ENCODE measurements around the gene WFS1.

The WFS1 gene

DNA sequence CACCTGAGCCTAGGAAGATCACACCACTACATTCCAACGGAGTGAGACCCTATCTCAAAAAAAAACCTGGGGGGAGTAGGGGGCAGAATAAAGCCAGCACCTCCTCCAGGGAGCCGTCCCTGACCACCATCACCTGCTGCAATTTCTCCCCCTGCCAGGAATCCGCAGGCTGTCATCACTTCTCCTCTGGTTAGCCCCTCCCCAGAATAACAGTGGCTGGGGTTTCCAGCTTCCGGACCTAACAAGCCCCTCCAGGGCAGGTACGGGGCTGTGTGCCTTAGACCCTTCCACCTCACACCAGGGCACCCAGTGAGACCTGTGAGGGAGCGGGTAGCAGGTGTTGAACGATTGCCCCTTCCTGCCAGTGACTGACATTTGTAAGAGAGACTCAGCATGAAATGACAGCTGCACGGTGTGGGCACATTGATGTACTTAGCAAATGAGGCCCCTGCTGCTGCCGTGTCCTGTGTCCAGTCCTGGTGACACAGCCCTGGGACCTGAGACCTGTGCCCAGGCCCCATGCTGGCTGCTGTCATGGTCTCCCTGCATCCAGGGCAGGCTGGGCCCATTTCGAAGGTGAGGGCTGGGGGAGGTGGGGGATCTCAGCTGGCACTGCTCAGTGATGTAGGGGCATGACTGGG is 6.7 kb upstream of the WFS1 start:
- no peak for DNase-seq

DNA sequence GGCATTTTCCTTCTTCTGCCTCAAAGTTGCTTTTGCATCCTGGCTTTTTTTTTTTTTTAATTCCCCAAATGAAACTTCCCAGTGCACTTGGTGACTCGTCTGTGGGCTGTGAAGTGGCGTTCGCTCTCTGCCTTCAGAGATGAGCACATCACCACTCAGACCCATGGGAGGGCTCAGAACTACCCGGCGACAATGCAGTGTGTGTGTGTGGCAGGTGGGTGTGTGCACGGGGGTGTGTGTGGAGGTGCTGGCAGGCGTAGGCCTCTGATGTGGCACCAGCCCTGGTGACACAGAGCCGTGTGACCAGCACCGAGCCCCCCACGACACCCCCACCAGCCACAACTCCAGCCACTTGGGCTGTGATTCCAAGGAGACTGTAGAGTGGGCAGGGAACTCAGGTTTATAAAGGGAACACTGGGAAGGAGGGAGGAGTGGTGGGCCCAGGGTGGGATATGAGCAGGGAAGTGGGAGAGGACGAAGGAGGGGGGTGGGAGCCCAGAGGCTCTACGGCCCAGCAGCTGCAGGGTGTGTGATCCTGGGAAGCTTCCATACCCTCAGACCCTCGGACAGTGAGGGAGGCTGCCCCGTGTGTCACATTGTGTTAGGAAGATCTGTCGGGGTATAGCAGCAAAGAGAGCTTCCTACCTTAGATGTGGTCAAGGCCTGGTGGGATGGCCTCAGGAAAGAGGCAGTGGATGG is 6.0 kb upstream of the WFS1 start:
- no peak for DNase-seq

DNA sequence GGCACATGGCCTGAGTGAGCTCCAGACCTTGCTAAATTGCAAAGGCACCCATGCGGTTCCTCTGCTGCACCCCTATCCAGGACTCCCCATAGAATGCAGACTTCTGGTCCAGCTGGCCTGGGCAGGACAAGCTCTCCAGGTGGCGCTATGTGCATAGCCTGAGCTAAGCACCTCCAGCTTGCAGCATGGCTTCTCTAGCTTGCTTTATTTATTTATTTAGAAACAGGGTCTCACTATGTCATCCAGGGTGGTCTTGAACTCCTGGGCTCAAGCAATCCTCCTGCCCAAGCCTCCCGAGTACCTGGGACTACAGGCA is 5.5 kb upstream of the WFS1 start:
- peak; percentile 43 for DNase-seq

DNA sequence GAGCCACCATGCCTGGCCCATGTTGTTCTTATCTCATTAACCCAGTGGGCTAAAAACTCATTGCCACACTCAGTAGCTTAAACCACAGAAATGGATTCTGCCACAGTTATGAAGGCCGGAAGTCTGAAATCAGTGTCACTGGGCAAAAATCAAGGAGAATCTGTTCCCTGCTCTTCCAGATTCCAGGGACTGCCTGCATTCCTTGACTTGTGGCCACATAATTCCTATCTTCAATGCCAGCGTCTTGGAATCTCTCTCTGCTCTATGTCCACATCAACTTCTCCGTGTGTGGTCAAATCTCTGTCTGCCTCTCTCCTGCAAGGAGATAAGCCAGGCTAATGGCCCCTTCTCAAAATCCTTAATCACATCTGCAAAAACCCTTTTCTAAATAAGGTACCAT is 4.1 kb upstream of the WFS1 start:
- DNase-seq = no peak

DNA sequence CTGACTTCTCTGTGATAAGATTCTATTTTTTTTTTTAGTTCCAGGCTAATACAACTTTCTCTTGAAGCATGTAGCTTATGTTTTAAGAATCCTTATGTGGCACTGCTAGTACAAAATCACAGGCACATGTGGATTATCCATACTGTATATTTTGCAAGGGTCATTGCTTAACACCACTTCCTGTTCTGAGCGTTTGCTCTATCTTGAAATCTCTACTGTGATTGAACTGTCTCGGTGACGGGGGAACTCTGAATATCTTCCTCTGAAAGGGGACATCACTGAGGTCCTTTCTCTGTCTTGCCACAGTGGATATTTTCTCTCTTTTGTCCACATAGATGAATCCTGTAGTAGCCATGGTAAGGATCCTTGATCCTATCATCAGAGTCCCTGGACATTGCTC is 2.1 kb upstream of the WFS1 start:
- no peak for DNase-seq

DNA sequence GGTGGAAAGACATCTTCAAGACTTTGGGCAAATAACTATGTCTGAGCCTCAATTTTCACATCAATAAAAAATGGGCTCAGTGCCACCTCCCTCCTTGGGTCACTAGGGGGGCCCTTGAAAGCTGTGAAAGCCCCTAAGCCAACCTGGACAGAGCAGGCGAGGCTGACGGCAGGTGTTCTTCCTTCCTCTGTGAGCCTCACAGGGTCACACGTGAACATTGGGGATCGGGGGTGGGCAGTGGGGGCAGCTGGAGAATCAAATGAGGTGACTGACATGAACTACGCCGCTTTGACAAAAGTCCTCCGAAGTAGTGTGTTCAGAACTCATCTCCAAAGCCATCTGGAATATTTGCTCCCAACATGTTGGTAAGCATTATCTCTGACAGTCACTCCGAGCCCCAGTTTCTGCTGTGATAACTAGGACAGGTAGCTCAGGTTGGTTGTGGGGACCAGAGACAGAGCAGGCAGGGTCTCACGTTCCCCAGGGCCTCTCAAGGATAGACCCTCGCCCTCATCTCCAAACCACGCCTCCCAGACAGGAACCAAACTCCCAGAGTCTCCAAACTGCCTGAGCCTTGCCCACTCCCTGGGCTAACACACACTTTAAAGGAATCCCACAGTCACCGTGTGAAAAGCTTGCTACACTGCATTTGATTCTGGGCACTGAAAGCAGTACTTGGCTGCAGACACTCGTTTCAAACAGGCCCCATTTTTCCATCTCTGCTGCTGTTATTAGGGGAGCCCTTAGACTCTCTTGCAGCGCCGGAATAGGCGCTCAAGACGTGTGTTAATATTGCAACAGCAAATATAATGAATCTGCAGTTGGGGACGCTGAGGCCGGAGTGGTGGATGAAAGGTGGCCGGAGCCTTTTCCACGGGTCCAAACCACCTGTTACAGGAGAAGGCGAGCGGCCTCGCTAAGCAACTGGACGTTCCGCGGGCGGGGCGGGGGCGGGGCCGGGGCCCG is 717 bp upstream of the WFS1 start:
- no peak for DNase-seq

DNA sequence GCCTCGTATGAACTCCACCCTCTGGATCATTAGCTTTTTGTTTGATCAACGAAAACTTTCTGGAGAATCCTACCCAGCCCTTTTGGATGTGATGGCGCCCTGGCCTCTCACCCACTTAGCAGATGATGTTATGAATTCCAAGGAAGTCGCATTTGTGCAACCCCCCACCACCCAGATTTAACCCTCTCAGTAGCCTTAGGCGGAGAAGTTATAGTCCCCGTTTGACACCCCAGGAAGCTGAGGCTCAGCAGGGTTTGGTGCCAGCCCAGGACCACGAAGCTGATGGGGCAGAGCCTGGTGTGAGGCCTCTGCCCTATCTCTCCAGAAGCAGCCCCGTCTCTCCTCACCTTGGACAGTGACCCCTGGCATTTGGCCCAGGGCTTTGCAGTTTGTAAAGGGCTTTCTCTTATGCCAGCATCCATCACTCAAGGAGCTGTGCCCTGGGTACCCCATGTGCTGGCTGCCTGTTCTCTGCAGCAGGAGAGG is 1.0 kb downstream of the WFS1 start:
- DNase-seq = no peak

DNA sequence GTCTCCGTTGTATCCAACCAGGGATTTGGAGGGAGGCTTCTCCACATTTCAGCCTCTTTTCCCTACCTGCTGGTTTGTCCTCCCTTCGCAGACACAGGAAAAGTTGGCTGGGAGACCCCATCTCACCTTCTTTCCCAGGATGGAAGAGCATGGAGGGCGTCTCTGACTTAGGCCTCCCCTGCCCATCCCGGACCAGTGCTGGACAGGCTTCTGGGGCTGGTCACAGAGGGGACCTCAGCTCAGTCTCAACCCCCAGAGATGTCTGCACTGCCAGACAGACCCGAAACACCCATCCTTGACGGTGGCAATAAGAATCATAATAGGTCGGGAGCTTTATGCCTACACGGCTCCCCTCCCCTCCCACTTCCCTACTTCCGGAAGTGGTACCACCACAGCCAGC is 1.6 kb downstream of the WFS1 start:
- no peak for DNase-seq

DNA sequence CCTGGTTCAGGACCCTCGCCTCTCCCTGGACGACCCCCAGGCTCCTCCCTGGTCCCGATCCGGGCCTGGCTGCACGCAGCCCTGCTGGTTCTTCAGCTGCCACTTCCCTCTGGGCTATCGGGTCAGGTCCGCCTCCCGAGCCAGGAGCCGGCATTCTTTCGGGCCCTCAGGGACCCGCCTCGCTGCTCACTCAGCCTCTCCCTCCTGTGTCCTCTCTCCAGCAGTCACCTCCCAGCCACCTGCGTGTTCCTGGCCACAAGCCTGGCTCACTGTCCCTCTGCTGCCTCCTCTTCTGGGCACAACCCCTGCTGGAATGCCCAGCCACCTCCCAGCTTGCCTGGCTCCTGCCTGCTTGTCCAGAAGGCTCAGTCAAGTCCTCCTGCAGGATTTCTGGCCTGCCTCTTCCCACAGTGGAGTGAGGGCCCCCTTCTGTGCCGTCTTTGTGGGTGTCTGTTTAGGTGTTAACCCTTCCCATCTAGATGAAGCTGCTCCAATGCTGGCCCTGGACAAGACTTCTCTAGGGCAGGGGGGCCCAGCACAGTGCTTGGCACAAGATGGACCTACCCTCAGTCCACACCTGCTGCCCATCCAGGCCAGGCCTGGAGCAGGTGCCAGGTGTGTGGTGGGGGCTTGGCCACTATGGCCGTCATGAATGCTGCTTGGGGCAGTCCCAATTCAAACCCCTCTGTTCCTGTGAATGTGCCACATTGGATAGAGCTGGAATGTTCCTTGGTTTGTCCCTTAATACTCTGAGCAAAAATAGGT is 2.2 kb downstream of the WFS1 start:
- no peak for DNase-seq

DNA sequence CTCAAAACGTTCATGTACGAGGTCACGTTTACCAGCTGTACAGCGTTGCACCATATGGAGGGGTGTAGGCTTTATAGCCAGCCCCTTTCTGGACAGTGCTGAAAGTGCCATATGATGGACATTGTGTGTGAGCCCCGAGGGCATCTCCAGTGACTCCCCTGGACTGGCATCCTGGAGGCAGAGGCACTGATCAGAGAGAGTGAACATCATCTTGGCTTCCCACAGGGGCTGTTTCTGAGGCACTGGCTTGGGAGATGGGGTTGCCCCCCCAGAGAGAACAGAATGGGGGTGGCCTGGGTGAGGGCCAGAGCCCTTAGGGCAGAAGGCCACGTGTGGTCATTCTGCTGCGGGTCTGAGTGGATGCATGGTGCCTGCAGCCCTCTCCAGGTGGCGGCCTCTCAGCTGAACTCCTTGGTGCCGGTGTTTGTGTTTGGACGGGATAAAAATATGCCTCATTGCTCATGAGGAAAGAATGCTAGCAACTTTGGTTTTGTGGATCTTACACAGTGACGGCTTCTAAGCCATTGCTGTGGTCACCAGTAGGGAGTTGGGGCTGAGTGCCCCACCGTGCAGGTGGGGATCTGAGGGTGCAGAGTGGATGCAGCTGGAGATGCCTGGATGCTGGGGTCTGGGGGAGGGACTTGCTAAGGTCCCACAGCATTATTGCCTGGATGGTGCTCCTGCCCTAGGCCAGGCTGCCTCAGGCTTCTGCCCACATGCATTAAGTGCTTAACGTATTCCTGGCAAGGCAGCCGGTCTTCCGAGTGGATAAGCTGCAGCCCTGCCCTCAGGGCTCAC is 3.4 kb downstream of the WFS1 start:
- DNase-seq = no peak

DNA sequence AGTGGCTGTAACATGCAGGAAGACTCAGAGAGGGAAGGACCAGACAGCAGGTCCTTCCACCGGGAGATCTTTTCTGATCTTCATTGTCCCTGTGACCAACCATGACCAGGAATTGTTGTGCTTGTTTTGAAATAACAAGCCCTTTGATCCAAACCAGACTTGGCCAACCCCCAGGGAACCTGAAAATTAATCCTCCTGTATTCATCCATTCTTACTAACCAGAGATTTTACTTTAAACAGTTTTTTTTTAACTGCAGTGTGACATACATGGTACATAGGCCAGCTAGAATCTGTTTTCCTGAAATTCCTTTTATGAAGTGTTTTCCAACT is 4.0 kb downstream of the WFS1 start:
- no peak for DNase-seq

DNA sequence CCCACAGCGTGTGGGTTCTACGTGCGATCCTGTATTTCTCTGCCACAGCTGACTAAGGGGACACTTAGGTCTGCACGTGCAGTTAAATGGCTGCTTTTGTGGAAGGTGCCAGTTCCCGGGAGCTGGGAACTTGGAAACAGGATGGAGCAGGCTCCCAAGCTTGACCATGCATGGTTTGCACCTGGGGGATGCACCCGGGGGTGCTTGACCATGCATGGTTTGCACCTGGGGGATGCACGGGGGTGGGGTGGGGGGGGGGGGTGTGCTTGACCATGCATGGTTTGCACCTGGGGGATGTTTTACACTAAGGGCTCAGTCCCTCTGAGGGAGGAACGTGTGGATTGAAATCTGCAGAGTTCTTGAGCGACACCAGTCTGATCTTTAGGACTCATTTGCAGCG is 5.7 kb downstream of the WFS1 start:
- no peak for DNase-seq

DNA sequence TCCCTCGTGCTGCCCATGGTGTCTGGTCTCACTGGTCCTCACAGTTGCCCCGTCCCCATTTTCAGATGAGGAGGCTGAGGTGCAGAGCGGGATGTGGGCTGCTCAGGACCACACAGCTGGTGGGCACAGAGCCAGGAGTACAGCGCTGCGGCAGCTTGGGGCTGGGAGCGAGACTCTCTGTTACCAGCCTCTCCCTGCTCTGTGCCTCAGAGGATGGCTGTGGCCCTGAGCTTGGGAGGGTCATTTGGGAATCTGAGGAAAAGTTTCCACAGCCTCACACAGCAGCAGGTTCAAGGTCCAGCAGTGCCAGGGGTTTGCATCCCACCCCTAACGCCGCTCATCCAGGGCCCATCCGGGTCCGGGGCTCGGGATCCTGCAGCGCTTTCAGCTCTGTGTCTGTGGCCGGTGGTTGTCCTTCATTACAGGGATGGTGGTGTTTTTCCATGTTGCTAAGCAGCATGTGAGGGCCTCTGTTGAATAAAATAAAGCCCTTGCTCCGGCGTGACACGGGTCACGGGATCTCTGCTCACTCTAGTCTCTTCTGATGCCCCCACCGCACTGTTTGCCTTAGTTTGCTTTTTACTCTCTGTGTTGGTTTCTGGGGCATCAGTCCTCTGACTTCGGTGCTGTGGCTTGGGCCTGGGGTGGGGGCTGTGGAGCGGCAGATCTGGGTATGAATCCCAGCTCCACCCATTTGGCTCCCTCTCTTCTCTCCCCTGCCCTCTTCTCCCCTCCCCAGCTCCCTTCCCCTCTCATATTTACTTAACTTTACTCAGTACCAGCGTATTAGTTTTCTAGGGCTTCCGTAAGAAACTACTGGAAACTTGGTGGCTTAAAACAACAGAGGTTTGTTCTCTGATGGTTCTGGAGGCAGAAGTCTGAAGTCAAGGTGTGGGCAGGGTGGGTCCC is 6.5 kb downstream of the WFS1 start:
- DNase-seq = no peak

DNA sequence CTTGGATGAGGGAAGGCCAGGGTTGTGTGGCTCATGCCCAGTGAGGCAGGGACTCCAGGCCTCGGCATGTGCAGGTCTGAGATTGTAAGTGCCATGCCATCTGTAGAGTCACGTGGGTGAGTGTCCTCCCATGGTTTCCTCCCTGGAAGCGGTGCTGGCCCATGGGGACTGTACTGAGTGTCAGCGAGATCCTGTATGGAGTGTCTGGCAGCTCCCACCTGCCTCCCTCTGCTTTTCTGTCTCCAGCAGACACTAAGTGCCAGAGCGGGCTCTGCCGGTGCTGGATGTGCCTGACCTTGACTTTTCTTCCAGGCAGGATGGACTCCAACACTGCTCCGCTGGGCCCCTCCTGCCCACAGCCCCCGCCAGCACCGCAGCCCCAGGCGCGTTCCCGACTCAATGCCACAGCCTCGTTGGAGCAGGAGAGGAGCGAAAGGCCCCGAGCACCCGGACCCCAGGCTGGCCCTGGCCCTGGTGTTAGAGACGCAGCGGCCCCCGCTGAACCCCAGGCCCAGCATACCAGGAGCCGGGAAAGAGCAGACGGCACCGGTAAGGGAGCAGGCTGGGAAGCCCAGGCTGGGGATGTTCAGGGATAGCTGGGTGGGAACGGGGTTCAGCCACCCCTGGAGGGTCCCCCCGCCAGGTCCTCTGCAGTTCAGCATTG is 7.6 kb downstream of the WFS1 start:
- DNase-seq = no peak

DNA sequence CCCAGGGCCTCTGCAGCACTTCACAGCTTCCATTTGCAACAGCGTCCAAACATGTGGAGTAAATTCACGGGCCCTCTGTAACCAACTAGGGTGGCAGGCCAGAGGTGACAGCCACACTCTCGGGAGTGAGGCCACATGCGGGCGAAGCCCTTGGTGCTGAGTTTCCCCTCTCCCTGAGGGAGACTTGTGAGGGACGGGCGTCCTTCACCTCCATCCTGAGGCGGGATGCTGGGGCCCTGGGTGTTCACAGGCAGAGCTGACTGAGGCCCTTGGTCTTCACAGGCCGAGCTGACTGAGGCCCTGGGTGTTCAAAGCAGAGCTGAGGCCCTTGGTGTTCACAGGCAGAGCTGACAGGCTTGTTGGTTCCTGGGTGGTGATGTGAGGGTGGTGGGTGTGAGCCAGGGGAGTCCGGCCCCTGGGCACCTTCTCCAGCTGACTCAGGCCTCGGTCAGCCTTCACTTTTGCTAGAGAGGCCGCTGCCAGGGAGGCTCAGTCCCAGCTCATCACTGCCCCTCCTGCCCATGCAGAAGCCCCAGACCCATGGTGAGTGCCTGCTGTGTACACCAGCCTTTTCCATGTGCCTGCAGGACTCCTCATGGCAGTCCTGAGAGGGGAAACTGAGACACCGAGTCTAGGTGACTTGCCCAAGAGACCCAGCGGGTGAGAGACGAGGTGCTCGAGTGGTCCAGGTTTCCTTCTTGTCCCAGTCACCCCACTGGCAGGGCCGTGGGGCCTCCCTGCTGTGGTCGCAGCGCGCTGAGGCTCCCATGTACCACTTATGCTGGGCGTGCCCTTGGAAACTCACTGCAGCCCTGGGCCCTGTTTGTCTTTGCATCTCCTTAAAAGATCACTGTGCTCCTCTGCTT is 8.5 kb downstream of the WFS1 start:
- DNase-seq = no peak

DNA sequence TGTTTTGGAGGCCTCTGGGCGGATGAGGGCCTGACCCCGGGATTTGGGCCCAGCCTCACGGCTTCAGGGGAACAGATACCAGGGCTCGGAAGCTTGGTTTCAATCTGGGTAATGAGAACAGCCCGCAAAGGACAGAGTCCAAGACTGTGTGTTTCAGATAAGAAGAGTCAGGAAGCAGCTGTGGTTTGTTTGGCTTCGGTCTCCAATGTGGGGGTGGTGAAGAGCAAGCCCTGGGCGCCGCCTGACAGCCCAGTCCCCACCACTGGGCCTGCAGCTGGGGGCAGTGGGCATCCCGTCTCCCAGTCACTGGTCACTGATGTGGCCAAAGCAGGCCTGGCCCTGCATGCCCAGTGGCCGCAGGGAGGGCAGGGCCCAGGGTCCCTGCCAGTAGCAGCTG is 9.1 kb downstream of the WFS1 start:
- DNase-seq = no peak

DNA sequence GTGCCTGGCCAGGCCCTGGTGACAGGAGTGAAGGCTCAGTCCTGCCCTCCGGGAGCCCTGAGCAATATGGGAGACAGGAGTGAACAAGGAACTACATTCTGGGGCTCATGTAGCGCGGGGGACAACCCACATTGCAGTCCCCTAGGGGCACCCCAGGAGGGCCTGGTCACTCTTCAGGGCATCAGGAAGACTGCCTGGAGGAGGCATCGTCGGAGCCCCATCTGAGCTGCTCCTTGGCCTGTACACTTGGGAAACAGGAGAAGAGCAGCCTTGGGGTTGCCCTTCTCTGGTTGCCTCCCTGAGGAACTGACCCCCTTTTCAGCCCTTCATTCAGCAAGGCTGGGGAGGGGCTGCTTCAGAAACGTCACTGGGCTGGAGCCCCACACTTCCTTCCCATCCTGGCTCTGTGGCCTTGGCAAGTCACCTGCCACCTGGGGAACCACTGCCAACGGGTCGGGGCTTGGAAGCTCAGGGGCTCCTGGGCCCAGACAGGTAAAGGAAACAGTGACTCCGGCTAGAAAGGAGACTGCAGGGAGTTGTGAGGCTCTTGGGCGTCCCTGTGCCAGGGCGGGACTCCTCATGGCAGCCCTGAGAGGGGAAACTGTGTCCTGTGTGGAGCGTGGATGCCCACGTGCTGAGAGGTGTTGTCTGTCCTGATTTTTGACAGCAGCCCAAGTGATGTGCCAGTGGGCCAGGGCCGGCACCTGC is 10.1 kb downstream of the WFS1 start:
- no peak for DNase-seq

DNA sequence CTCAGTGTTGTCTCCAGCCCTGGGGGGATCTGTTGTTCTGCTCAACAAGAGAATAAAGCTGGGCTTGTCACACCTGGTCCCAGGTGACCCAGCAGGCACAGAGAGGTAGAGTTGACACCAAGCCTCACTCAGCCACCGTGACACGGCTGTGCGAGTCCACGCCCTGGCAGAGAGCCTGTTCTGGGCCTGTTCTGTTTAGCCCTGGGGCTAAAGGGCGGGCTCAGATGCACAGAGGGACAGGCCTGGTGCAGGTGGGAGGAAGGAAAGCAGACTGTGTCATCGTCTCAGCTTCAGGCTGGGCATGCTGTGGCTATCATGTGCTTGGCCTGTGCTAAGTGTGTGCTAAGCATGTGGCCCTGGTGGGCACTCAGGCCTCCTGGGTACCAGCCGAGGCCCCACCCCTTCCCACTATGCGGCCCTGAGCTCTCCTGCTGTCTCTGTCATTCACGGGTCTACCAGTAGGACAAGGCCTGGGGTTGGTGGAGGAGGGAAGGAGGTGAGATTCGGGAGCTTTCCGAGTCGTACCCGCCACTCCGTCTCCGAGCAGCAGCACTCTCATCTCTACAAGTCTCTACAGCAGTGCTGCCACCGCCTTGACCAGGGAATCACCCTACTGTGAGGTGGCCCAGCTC is 10.8 kb downstream of the WFS1 start:
- no peak for DNase-seq
